G401.6 (cell line): ENCODE results near the gene VPS18.

Experiments
- FAIRE-seq: peaks from 2 replicates; lab custom pipeline; 2012; peaks lifted over from hg19 to GRCh38; lab: Jason Lieb, UNC

Gene VPS18

DNA sequence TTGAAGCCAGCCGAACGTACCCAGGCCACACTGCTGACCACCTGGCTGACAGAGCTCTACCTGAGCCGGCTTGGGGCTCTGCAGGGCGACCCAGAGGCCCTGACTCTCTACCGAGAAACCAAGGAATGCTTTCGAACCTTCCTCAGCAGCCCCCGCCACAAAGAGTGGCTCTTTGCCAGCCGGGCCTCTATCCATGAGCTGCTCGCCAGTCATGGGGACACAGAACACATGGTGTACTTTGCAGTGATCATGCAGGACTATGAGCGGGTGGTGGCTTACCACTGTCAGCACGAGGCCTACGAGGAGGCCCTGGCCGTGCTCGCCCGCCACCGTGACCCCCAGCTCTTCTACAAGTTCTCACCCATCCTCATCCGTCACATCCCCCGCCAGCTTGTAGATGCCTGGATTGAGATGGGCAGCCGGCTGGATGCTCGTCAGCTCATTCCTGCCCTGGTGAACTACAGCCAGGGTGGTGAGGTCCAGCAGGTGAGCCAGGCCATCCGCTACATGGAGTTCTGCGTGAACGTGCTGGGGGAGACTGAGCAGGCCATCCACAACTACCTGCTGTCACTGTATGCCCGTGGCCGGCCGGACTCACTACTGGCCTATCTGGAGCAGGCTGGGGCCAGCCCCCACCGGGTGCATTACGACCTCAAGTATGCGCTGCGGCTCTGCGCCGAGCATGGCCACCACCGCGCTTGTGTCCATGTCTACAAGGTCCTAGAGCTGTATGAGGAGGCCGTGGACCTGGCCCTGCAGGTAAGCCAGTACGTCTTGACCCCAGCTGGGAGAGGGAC is 6.2 kb downstream of the VPS18 start:
- no peak for FAIRE-seq

DNA sequence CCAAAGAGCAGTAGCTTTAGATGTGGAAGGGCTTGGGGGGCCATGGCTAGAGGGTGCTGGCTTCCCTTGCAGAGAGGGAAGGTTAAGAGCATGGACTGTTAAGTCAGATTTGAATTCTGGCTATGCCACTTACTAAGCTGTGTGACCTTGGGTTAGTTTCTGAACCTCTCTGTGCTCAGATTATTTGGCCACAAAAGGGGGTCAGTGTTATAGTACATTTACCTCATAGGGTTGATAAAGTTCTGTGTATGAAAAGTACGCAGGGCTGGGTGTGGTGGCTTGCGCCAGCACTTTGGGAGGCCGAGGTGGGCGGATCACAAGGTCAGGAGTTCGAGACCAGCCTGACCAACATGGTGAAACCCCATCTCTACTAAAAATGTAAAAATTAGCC is 6.8 kb downstream of the VPS18 start:
- FAIRE-seq = no peak

DNA sequence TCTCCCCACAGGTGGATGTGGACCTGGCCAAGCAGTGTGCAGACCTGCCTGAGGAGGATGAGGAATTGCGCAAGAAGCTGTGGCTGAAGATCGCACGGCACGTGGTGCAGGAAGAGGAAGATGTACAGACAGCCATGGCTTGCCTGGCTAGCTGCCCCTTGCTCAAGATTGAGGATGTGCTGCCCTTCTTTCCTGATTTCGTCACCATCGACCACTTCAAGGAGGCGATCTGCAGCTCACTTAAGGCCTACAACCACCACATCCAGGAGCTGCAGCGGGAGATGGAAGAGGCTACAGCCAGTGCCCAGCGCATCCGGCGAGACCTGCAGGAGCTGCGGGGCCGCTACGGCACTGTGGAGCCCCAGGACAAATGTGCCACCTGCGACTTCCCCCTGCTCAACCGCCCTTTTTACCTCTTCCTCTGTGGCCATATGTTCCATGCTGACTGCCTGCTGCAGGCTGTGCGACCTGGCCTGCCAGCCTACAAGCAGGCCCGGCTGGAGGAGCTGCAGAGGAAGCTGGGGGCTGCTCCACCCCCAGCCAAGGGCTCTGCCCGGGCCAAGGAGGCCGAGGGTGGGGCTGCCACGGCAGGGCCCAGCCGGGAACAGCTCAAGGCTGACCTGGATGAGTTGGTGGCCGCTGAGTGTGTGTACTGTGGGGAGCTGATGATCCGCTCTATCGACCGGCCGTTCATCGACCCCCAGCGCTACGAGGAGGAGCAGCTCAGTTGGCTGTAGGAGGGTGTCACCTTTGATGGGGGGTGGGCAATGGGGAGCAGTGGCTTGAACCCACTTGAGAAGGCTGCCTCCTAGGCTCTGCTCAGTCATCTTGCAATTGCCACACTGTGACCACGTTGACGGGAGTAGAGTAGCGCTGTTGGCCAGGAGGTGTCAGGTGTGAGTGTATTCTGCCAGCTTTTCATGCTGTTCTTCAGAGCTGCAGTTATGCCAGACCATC is 8.6 kb downstream of the VPS18 start:
- no peak for FAIRE-seq

DNA sequence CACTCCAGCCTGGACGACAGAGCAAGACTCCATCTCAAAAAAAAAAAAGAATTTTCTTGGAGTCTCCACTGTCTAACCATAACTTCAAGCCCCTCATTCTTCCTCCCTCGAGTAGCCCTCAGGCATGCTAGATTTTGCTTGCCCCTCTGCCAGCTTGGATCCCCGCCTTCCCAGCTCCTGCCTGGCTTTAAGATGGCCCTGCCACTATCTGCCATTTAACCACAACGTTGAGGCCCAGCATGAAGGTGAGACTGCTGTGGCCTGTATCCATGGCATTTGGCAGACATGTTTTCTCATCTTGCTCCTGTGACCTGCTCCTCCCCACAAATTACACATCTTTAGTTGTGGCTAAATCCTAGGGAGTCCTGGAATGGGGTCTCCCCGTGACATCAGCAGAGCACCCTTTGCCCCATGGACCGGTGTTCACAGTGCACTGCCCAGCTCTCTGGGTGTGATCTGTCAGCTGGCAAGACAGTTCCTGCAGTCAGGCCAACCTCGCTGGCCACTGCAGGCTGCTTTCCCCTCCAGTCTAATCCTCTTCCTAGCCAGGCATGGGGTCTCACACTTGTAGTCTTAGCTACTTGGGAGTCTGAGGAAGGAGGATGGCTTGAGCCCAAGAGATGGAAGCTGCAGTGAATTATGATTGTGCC is 10.4 kb downstream of the VPS18 start:
- FAIRE-seq = no peak

DNA sequence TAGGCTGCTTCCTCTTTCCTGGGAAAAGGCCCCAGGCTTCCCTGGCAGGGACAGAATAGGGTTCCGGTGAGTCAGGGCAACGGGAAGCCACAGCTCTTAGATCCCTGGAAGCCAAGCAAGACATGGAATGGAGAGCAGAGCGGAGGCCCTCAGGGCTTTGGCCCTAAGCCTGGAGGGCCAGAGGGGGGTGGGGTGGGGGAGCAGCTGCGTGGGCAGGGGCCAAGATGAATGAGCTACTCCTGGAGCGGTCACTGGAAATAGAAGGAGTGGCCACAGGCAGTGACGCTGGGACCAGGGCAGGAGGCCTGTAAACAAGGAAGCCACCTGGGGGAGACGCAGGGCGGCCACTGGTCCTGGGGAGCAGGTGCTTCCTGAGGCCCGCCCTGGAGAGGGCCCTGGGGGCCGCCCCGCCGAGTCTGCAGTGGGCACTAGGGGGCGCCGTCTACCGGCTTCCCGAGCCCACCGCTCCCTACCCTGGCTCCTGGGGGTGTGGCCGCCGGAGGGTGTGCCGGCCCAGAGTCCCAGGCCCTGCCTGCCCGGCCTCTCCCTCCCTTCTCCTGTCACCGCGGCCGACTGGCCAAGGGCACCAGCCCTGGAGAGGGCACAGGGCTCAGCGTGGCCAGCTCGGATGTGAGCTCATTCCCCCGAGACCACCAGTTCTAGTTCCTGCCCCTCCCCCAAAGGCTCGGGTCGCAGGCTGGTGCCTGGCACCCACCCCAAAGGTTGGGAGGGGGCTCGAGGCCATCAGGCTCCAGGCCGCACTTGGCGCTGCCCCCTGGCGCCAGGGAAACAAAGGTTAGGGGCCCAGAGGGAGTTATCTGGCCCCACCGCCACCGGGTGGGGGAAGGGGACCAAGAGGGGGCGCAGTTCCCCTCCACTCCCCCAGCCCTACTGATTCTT is 12.1 kb downstream of the VPS18 start:
- FAIRE-seq = no peak

DNA sequence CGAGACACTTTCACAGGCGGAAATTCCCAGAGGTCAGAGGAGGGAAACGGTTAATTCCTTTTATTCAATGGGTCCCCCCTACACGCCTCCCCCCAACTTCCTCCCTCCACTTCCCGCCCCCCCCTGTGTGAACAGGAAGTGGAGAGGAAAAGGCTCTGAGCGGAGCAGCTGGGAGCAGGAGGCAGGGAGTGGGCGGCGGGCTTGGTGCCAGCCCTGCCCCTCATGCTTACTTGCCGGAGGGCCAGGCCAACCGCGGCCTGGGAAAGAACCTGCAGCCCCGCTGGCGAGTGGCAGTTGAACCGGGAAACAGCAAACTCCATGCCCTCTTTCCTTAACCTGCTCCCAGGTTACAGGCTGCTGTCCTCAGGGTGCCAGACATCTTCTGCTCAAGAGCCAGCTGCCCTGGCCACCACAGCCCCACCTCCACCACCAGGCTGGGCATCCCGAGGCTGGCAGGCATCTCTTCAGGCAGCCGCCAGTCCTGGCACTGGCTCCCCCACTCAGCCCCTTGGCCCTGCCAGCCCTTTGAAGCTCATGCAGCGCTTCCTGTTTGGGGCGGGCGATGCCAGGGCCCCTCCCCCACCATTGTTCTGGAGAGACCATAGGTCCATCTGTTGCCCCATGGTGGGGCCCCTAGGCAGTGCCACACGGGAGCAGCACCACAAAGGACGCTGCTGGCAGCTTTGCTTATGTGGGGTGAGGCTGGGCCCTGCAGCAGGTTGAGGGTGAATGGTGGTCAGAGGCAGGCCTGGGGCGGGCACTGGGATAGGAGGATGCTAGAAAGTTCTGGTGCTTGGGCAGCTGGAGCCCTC is 12.9 kb downstream of the VPS18 start:
- FAIRE-seq = no peak

DNA sequence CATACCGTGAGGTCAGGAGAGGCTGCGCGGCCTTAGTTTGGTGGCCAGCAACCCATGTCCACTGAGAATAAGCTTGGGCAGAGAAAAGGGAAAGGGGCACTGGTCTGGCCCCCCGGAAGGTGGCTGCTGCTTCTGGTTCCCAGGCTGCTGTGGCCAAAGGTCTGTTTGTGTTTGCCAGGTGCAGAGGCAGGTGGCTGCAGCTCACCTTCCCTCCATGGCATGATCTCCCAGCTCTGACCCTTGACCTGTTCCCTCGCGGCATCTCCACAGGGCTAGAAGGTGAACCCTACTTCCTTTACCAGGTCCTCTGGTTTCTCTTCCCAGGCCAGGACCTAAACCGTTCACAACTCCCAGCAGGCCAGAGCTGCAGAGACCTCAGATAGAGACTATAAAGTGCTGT is 13.8 kb downstream of the VPS18 start:
- FAIRE-seq = no peak

DNA sequence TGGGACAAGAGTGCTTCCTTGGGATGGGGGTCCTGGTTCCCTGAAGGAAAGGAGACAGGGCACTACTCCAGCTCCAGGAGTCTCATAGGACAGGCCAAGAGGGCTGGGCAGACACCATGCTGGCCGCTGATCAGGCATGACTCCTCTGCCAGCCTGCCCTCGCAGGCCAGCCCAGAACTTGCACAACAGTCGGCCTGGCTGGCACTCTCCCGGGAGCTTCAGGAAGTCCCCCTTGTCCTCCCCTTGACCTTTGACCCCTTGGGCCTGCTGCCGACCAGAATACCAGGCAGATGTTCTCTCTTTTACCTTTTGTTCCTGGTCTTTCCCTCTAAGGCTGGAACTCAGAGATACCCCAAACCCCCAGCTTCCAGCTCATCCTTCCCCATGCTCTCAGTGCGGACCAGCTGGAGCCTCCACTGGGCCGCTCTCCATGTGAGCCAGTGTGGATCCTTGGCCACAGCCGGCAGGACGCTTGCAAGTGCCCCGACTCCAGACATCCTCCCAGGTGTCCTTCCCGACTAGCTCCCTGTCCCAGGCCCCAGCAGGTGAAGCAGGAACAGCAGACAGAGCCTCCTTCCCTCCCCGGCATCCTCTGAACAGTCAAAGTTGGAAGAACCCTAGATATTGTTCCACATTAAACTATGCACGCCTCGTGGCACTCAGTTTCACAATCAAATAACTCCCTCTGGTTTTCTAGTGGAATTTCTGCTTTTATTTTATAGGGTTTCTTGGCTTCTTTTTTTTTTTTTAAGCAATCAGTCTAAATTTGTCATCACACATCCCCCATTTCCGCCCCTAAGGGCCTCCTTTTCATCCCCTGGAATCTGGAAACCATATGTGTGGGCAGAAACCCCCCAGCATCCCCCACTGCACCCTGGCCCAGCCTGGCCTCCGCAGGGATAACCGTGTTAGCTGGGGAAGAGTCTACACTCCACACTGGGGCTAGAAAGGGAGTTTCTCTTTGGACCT is 15.7 kb downstream of the VPS18 start:
- no peak for FAIRE-seq

DNA sequence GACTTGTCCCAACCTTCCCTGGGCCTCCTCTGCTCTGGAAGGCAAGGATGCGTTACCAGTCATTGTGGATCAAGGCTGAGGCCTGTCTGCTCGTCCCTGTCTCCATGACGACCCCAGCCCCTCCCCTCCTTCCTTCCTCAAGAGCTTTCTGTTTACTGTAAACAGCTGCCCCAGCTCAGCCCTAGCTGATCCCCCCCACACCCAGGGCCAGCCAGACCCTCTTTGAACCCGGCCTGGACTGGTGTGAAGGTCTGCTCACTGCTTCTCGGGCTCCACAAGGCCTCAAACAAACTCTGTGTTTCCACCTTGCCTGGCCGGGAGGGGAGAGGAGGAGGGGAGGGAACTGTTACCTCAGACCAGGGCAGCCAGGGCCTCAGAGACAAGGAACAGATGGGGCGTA is 16.9 kb downstream of the VPS18 start:
- no peak for FAIRE-seq

DNA sequence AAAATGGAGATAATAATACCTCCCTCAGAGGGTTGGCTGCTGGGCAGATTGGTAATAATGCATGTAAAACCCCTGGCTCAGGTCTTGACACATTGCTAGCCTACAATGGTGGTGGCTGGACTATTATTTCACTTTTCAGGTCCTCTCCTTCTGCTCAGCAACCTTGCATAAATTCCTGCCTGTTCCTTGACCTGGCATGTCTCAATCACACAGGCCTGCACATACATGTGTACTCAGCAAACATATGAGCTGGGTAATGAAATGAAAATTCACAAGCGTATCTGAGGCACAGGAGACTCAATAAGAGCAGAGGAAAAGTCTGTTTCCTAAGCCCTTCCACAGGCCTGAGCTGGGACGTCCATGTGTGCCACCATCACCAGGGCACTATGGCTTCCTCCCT is 17.4 kb downstream of the VPS18 start:
- no peak for FAIRE-seq

DNA sequence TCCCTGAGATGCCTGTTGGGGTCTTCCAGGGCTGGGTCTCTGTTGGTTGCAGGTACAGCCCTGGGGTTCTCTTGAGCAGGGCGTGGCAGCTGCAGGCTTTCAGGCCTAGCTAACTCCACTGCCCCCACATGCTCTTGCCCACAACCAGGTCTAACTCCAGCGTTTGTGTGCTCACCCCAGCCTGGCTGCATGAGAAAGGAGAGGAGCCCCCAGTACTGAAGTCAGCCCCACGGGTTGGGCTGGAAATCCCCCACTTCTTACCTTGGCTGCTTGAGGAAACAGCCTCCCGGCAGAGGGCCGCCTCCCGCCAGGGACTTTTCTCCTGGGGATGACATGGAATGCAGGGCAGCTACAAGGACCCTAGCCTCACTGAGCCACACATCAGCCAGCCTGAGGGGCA is 18.2 kb downstream of the VPS18 start:
- FAIRE-seq = no peak

DNA sequence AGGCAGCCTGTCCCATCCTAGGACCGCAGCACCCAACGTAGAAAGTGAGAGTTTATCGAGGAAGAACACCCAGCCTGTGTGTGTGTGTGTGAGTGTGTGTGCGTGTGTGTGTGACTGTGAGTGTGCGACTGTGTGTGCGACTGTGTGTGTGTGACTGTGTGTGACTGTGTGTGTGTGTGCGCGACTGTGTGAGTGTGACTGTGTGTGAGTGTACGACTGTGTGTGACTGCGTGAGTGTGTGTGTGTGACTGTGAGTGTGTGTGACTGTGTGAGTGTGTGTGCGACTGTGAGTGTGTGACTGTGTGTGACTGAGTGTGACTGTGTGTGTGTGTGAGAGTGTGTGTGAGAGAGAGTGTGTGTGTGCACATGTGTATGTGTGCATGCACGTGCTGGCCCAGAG is 19.8 kb downstream of the VPS18 start:
- FAIRE-seq = no peak

DNA sequence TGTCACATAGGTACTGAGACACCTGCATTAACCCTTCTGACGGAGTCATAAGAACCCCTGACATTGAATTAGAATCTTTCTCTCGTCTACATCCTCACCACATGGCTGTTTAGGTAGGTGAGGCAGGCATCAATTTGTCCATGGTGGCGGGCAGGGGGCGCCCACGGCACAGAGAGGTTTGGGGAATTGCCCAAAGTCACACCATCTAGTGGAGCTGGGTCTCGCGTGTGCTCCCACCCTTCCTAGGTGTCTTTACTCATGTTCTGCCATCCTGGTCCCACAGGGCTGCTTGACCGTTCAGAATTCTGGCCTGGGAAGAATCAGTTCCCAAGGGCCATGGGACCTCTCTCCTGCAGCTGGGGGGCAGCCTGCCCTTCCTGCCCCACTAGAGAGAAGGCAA is 20.2 kb downstream of the VPS18 start:
- FAIRE-seq = no peak

DNA sequence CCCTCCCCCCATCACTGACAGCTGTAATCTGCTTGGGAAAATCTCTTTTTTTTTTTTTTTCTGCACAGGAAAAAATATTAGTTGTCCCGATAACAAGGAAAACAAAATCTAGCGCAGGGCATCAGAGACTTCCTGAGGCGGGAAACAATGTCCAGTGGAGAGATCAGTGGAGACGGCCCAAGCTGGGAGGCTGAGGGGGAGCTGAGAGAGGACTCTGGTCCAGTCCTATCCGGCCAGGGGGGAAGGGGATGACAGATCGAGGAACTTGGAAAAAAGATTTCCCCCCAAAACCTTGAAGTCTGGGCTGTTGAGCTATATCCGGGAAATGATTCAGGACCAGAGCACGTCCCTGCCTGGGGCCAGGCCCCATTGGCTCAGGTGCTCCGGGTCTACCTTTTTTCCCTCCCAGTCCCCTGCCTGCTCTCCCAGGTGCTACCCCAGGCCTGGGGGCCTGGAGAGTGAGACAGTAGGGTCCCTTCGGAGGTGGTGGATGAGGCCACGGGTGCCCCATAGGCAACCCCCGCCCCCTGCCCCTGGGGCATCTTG is 20.9 kb downstream of the VPS18 start:
- no peak for FAIRE-seq

DNA sequence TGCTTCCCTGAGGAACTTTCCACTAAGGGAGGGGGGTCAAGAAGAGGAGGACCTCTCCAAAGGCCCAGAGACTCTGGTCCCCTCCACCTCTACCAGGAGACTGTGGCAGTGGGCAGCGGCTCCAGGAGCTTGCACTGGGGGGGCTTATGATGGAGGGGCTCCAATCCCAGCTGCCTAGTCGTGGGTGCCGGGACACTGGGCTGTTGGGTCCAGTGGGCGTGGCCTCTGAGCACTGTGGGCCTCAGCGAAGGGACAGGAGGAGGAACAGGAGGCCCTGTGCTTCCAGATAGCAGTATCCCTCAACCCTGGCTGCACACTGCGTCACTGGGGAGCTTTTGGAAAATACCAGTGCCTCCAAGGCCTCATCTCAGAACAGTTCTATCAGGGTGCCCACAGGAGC is 21.4 kb downstream of the VPS18 start:
- FAIRE-seq = no peak

DNA sequence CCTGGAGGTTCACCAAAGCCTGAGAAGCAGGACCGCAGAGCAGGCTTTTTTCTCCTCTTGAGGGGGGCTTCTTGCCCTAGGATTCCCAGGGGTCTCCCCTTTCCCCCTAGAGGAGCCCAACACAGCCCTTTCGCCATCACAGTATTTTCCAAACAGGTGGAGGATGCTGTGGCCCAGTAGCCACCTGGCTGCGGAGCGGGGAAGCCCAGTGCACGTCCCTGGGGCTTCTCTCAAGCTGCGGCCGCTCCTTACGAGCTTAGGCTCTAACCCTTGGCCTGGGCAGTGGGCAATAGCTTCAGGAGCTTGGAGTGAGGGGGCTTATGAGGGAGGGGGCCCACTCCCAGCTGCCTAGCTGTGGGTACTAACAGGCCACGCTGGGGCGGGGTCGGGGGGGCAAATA is 23.3 kb downstream of the VPS18 start:
- no peak for FAIRE-seq

DNA sequence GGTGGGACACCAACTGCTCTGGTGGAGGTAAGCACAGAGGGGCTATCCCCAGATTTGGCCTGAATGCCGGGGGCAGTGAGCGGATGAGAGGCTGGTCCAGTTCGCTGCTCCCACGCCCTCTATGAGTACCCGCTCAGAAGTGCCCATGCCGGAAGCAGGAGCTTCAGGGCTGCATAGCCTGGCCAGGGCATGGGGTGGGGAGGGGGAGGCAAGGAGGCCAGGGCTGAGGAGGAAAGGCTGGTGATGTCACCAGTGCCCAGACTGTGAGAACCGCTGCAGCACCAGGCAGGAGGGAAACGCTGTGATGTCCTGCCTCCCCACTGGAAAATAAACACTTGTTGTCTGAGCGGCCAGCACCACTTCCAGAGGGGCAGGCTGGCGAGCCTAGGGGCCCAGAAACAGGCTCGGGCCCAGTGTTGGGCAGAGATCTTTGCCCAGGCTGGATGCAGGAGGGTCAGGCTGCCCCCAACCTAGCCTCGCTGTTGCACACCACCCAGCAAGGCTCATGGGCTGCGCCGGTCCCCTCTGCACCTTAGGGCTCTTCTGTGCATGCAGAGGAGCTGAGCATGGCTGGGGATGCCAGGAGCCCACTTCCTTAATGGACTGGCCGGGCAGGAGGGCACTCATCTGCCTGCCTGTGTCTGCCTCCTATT is 24.0 kb downstream of the VPS18 start:
- FAIRE-seq = no peak

DNA sequence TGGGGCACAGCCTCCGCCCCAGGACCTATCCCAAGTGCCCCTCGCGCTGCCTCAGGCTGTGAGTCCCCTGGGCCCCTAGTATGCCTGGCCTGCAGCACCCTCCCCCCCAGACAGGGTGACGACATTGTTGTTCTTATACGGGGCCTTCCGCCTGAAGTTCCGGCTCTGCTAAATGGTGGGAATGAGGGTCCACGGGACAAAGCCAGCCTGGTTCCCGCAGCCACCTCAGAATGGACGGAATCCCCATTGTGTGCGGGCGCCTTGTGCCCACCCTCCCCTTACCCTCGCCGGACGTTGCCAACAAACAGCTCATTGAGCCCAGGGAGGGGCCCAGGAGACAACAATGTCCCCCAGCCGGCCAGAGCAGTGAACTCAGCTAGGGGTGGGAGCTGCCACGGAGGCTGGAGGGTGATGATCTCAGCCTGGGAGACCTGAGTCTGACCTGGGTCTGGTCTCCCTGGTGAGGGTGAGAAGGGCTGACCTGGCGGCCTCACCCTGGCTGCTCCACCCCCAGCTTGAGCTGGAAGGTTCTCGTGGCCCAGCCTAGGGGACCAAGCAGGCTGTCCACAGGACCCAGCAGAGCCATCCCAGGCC is 24.6 kb downstream of the VPS18 start:
- FAIRE-seq = no peak
